Lower leg skin (tissue), 3 donors: Measurements from ENCODE around the gene AUTS2.

Experiments used
- POLR2A ChIP-seq, 2 donors: fragments of 450-650 bp; IDR thresholded peaks; one replicate each; pipeline ENCODE4 v1.6.1; 2016 to 2017; ENCODE audit warnings: antibody characterized with exemption in 2 of 2, mild to moderate bottlenecking in 1 of 2, moderate library complexity in 1 of 2
- TF ChIP-seq, protein P1 (sequence below), 3 donors: fragments of 450-650 bp; IDR thresholded peaks; one replicate each; pipeline ENCODE4 v1.5.1; 2016; ENCODE audit warnings: antibody characterized with exemption in 3 of 3, mild to moderate bottlenecking in 3 of 3, moderate library complexity in 2 of 3

DNA sequence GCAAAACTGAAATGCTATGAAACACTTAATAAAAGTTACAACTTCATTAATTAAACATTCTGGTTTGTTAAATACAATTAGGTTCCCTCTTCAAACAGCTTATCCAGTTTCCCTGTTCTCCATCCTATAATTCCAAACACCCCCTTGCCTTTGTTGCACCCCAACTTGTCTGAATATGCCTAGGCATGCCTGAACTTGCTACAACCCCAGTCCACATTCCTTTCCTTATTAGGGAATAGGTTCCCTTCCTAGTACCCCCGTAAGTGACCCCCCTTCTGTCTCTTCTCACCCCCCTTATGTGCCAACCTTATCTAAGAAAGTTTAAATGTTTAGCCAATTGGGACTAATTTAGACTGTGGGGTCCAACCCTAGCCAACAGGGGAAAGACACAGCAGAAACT lies 1238.0 kb downstream of the AUTS2 start:
- no peak for TF ChIP-seq POLR2A (IDR thresholded peaks at IDR 0.05)
- TF ChIP-seq, protein P1, sequence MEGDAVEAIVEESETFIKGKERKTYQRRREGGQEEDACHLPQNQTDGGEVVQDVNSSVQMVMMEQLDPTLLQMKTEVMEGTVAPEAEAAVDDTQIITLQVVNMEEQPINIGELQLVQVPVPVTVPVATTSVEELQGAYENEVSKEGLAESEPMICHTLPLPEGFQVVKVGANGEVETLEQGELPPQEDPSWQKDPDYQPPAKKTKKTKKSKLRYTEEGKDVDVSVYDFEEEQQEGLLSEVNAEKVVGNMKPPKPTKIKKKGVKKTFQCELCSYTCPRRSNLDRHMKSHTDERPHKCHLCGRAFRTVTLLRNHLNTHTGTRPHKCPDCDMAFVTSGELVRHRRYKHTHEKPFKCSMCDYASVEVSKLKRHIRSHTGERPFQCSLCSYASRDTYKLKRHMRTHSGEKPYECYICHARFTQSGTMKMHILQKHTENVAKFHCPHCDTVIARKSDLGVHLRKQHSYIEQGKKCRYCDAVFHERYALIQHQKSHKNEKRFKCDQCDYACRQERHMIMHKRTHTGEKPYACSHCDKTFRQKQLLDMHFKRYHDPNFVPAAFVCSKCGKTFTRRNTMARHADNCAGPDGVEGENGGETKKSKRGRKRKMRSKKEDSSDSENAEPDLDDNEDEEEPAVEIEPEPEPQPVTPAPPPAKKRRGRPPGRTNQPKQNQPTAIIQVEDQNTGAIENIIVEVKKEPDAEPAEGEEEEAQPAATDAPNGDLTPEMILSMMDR (IDR thresholded peaks at IDR 0.05): no peak
